ENCODE data around the gene ANAPC16.
A peak's percentile ranks its signal among the peaks of the same experiment; 100 is the strongest.
"Not testable (repeated sequence)": the region's sequence is repeated elsewhere in the genome, so short reads cannot be mapped to it uniquely, and the experiment has no call there.

ANAPC16 gene

GRCh38 chr10:72243822-72244437 lies 28.1 kb downstream of the ANAPC16 start:
- no peak for DNase-seq (ENCODE audit: low spot score)

DNA sequence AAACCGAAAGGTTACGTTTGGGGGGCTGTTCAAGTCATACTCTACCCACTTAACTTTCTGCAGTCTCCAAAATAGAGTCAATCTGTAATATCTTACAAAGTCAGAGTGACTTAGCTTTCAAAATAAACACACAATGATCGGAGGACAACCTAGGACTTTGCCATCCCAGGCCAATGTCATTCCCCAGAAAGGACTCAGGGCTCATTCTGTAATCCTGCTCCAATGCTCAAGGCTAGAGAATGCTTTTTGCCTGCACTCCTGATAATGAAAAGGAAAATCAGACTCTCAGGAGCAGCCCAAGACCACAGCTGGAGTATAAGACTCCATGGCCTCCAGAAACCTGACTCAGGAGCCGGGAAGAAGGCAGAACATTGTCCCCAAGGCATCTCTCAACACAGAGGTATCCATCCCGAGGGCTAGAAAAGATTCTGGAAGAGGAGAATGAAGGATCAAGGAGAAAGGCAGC lies 28.8 kb downstream of the ANAPC16 start:
- DNase-seq (ENCODE audit: low spot score), result no peak

DNA sequence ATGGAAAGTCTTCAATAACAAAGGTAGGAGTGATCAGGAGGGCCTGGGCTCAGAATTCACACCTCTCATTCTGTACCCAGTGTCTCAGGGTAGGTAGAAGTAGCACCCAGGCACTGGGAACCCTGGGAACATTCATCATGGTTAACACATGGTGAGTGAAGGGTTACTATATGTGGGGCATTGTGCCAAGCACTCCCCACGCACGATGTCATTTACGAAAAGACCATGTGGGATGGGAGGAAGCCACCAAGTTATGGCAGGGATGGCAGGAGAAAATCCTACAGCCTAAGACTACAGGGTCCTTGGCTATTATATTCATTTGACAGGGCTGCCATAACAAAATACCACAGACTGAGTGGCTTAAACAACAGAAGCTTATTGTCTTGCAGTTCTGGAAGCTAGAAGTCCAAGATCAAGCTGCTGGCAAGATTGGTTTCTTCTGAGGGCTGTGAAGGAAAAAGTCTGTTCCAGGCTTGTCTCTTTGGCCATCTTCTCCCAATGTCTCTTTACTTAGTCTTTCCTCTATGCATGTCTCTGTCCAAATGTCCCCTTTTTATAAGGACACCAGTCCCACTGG lies 30.2 kb downstream of the ANAPC16 start:
- DNase-seq (ENCODE audit: low spot score), result no peak

DNA sequence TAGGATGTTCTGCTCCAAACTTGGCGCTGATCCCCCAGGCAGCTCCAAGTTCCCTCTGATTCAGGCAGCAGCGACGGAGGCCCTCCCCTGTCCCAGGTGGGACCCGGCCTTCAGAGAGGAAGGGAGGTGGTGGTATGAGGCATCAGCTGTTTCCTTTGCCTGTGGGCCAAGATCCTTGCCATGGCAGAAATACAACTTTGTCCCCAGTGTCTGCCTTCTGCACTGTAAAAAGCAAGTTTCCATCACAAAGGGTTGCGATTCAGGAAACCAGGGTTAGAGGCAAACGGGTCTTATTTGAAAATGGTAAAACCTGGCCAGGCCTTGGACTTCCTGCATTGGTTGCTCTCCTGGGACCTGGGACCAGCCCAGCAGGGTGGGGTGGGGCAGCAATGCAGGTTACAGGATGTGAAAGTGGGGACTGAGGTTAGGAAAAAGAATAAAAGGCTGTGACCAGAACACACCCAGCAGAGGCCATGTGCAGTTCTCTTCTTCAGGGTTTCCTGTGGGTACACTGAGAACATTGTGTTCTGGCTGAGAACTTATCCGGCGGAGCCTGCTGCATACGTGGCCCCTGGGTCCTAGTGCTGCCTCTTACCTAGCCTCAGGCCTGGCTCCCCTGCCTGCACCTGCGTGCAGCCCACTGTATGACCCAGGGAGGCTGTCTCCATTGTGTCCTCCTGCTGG lies 32.8 kb downstream of the ANAPC16 start:
- DNase-seq (ENCODE audit: low spot score), result no peak

DNA sequence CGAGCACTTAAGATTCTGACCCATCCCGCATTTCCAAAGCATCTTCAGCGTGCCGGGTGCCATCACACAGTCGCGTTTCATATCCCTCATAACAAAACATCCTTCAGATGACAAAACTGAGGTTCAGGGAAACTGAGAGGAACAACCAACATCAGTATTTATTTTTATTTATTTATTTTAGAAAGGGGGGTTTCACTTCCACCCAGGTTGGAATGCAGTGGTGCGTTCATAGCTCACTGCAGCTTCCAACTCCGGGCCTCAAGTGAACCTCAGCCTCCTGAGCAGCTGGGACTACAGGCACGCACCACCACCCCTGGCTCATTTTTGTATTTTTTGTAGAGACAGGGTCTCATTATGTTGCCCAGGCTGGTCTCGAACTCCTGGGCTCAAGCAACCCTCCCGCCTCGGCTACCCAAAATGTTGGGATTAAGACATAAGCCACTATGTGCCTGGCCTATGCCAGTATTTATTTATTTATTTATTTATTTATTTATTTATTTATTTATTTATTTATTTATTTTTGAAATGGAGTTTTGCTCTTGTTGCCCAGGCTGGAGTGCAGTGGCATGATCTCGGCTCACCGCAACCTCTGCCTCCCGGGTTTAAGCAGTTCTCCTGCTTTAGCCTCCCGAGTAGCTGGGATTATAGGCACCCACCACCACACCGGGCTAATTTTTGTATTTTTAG lies 33.5 kb downstream of the ANAPC16 start:
- not testable (repeated sequence) for DNase-seq (ENCODE audit: low spot score)

- DNase-seq (ENCODE audit: low spot score), result no peak
Observed at GRCh38 chr10:72250666-72251065, 34.9 kb downstream of the ANAPC16 start.

DNA sequence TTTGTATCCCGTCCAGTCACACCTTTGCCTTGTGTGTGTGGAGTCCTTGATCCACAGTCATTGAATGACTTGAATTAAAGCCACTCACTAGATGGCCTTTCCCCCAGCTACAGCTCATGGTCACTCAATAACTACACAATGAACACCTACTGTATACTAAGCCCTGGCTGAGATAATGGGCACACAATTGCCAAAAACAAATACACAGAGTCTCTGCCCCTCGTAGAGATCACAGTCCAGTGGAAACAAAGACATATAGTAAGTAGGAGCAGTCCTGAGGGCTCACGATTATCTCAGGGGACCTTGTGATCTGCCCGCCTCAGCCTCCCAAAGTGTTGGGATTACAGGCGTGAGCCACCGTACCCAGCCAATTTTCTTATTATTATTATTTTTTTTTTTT lies 35.8 kb downstream of the ANAPC16 start:
- no peak for DNase-seq (ENCODE audit: low spot score)

GRCh38 chr10:72252972-72253371 lies 37.2 kb downstream of the ANAPC16 start:
- DNase-seq (ENCODE audit: low spot score), result no peak

- no peak for DNase-seq (ENCODE audit: low spot score)
Observed at GRCh38 chr10:72253578-72253977, 37.8 kb downstream of the ANAPC16 start.

DNA sequence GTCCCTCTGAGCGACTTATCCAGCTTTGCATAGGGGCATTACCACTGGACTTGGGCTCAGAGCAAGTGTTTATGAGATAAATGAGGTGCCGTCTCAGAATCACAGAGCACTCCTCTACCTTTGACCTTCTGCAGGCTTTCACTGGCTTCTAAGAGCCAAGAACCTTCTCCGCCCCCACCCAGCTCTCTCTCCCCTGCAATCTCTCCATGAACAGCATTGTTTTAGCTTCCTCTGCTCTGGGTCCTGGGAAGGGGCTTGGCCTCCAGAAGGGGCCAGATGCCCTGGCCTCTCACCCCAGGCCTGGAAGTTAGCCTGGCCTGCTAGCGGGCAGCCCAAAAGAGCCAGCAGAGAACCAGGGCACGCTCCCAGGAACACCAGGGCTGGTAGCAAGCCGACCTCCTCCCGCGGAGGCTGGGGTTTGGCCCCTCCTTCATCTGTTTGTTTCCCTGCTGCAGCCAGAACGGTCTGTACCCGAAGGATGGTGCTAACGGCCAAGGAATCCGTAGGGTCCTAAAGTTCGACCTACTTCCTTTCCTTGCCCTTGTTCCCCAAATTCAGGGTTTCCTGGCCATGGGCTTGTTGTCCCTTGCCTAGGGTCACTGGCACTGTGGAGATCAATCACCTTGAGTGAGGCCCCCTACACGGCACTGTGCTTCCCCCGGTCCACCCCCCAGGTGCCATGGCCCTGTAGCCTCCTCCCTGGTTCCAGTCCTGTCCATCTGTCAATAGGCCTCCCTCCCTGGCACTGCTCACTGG lies 39.2 kb downstream of the ANAPC16 start:
- DNase-seq (ENCODE audit: low spot score), result peak; percentile 72

DNA sequence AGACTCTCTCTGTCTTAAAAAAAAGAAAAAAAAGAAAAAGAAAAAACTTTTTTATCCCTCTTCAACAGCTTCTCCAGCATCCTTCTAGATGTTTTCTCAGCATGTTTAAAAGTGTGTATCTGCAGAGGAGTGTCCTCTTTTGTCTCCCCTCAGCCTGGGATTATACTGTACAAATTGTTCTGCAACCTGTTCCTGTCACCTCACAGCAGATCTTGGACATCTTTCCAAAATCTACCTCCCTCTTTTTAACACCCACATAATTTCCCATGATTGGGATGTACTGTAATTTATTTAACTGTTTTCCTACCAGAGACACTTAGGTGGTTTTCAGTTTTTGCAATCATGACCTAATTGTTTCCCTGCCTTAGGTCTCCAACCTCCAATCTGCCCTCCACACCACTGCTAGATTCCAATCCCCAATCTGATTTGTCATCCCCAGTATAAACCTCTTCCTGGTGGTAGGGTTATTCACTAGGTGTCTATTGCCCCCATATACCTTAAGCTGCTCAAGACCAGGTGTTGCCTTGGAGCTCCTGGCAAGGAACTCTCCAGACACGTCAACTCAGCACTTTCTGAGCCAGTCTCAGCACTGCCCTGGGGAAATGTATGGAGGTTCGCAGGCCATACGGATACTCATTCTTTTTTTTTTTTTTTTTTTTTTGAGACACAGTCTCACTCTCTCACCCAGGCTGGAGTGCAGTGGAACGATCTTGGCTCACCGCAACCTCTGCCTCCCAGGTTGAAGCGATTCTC lies 40.3 kb downstream of the ANAPC16 start:
- DNase-seq (ENCODE audit: low spot score), result no peak

DNA sequence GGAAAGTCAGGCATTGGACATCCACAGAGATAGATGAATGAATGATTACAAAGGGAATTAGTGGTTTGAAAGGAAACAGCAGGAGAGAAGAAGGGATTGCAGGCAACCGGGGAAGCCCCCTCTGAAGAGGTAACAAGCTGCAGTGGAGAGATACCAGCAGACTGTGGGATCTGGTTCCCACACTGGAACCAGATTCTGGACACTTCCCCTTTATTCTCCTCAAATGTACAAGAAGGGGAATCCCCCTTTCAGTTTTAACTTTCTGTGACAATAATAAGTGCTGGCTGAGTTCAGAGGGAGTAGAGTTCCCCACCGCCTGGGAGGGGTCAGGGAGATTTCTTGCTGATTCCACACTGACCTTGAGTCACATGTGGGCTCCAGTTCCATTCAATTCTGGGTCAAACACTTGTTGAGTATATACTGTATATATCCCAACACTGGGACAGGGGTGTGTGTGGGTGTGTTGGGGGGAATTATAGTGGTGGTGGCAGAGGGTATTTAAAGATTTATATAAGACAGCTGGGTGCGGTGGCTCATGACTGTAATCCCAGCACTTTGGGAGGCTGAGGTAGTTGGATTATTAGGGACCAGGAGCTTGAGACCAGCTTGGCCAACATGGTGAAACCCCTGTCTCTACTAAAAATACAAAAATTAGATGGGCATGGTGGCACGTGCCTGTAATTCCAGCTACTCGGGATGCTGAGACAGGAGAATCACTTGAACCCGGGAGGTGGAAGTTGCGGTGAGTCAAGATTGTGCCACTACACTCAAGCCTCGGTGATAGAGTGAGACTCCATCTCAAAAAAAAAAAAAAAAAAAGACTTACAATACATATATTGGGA lies 41.5 kb downstream of the ANAPC16 start:
- DNase-seq (ENCODE audit: low spot score), result no peak

DNA sequence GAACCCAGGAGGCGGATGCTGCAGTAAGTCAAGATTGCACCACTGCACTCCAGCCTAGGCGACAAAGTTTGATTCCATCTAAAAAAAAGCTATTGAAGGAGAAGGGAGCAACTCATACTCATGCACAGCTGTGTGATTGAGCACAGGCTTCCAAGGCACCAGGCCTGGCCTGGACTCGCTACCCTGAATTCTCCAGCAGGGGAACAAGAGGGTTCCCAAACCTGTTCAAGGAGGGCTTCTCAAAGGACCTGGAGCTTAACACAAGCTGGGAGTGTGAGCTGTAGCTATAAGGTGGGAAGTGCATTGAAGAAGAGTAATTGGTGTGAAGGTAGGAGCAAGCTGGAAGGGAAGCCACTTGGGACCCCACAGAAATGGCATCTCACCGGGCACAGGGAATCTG lies 42.8 kb downstream of the ANAPC16 start:
- no peak for DNase-seq (ENCODE audit: low spot score)

GRCh38 chr10:72259491-72260238 lies 43.9 kb downstream of the ANAPC16 start:
- DNase-seq (ENCODE audit: low spot score), result no peak

- no peak for DNase-seq (ENCODE audit: low spot score)
Observed at GRCh38 chr10:72260239-72260975, 44.6 kb downstream of the ANAPC16 start.

DNA sequence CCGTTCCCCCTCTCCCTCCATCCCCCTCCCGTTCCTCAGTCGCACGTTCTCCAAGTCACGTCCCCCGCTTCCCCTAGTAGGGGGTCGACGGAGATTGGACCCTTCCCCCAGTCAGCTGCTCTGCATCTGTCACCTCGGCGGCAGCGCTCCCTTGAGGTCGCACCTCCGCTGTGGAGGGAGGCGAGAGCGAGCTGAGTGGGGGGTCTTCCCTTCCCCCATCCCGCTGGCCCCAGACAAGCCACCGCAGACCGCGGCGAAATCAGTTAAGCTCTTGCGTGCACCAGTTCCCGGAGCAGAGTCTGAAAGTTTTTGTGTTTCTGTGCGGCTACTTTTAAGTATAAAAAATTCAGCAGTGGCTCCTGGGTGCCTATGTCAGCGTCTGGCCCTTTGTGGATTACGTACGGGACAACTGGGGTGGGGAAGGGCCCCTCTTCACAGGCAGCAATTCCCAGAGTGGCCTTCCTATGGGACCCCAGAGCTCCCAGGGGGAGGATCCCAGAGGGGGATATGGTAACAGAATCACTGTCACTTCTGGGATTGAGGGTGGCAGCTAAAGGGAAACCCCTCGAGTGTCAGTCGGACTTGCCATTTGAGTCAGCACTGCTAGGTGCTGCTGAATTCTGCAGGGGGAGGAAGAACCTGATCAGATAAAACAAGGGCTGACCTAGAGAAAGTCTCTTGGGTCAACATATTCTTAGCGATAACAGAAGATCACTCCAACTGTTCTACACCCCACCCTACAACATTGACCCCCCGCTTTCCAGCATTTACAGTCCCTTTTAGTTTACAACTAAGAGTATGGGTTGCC lies 45.4 kb downstream of the ANAPC16 start:
- peak; percentile 86 for DNase-seq (ENCODE audit: low spot score)

GRCh38 chr10:72261784-72262404 lies 46.1 kb downstream of the ANAPC16 start:
- DNase-seq (ENCODE audit: low spot score), result no peak

All from D341Med (cell line).